Measurements from ENCODE around the gene NAALADL1. TPM values are rescaled to one million over a fixed set of nuclear protein-coding genes. Genes with fewer than 3 reads are reported as not detected.

NAALADL1 gene
- total RNA-seq, 6 experiments from 2014 or later: 0.83 to 3.5 (median 1.4) TPM

DNA sequence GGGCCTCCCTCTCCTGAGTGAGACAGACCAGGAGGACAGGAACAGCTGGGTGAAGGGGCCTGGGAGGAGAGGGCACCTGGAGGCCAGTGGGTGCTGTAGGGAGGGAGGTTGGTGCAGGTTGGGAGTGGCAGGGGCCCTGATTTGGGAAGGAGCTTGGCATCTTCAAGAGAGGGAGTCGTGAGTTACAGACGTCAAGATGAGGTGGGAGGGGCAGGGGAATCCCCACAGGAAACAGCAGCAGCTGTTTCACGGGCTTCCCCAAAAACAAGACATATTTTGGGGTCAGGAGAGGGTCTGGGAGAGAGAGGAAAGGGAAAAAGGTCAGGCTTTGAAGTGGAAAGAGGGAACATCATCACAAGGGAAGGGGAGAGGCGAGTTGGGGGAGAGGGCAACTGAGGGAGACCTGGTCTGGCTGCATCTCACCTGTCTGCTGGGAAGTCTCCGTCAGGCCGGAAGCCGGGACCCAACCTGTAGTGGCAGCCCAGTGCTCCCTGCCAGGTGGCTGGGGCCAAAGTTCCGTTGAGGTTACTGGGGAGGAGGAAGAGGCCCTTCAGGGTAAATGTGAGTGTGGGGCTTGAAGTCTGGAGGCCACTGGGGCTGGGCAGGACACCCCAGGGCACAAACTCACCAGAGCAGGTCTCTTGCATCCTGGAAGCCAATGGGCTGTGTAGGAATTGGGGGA is 4.4 kb downstream of the NAALADL1 start:
- Histone ChIP-seq H3K27ac (no peak overlapping the region), H3K9me3 (no peaks in the 10 kb centered on the region), H3K4me3 (no peak overlapping the region), H3K4me1 (no peaks in the 10 kb centered on the region), H3K36me3 (no peaks in the 10 kb centered on the region), H3K27me3 (no peaks in the 10 kb centered on the region)
- ATAC-seq: no peak
- TF ChIP-seq, protein P1, sequence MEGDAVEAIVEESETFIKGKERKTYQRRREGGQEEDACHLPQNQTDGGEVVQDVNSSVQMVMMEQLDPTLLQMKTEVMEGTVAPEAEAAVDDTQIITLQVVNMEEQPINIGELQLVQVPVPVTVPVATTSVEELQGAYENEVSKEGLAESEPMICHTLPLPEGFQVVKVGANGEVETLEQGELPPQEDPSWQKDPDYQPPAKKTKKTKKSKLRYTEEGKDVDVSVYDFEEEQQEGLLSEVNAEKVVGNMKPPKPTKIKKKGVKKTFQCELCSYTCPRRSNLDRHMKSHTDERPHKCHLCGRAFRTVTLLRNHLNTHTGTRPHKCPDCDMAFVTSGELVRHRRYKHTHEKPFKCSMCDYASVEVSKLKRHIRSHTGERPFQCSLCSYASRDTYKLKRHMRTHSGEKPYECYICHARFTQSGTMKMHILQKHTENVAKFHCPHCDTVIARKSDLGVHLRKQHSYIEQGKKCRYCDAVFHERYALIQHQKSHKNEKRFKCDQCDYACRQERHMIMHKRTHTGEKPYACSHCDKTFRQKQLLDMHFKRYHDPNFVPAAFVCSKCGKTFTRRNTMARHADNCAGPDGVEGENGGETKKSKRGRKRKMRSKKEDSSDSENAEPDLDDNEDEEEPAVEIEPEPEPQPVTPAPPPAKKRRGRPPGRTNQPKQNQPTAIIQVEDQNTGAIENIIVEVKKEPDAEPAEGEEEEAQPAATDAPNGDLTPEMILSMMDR (IDR thresholded peaks at IDR 0.05): no peak
- no peak for TF ChIP-seq POLR2A (IDR thresholded peaks at IDR 0.05)
- 49% methylated on average over 8 of the region's 8 CpGs for WGBS (ENCODE audit: insufficient coverage, low coverage, low lambda C conversion rate, missing lambda C conversion rate)
- DNase-seq: no peak
- intact Hi-C loops (cut with DNase I): no loop called here

DNA sequence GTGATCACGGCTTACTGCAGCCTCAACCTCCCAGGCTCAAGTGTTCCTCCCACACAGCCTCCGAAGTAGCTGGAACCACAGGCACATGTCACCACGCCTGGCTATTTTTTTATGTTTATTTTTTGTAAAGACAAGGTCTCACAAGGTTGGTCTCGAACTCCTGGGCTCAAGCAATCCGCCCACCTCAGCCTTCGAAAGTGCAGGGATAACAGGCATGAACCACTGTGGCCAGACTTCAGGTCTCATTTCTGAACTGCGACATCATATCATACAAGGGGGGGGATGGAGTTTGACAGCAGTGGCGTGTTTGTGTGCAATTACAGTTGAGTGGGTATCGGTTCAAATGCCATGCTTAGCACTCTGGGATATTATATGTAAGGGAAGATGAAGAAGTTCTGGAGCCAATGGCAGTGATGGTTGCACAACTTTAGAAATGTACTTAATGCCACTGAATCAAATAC is 6.9 kb downstream of the NAALADL1 start:
- no peaks in the 10 kb centered on the region for H3K27me3 ChIP-seq
- WGBS (ENCODE audit: insufficient coverage, low coverage, low lambda C conversion rate, missing lambda C conversion rate): 77% methylated on average over 8 of the region's 9 CpGs
- no peaks in the 10 kb centered on the region for H3K4me1 ChIP-seq
- H3K27ac ChIP-seq: no peak overlapping the region
- no peak for DNase-seq
- intact Hi-C loops (cut with DNase I): no loop called here
- H3K9me3 ChIP-seq: no peaks in the 10 kb centered on the region
- TF ChIP-seq, protein P1 (IDR thresholded peaks at IDR 0.05): no peak
- no peak for TF ChIP-seq POLR2A (IDR thresholded peaks at IDR 0.05)
- ATAC-seq: no peak
- H3K4me3 ChIP-seq: no peak overlapping the region
- H3K36me3 ChIP-seq: no peaks in the 10 kb centered on the region

DNA sequence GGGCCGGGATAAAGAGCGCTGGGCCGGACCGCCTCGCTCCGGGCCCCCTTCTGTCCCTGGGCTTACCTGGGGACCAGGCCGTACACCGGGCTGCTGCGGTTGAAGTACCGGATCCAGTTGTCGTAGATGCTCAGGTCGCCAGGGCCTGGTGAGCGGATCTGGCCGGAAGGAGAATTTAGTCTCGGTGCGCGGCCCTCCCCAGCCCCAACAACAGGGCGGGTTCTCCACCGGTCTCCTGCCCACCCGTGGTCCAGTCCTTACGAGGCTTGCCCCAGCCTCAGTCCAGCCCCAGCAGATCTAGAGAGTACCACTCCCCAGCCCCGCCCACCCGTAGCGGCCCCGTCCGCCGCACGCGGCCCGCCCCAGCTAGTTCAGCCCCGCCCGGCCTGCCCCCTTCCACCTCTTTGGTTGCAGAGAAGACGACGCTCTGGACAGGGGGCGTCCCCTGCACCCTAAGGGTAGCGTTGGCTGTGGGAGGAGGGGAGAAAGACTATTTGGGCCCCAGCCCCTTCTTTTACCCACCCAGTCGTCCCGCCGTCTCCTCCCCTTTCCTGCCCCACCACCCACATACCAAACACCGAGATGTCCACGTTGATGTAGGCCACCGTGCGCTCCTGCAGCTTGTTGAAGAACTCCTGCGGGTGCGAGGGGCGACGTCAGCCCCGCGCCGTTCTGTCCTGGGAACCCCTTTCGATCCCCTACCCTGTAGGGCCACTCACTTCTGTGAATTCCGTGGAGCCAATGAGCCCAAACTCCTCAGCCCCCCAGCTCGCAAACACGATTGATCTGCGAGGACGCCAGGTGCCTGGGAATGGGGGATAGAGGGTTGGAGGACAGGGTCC is 10.6 kb downstream of the NAALADL1 start:
- Histone ChIP-seq H3K4me3 (peak overlapping the region; percentile 25 to 39 (median 36)), H3K36me3 (no peaks in the 10 kb centered on the region), H3K27ac (no peak overlapping the region), H3K9me3 (no peaks in the 10 kb centered on the region), H3K4me1 (no peaks in the 10 kb centered on the region), H3K27me3 (no peaks in the 10 kb centered on the region)
- TF ChIP-seq POLR2A (IDR thresholded peaks at IDR 0.05): no peak
- TF ChIP-seq, protein P1 (IDR thresholded peaks at IDR 0.05): no peak
- ATAC-seq: peak; percentile 26 to 36 (median 28)
- intact Hi-C loops (cut with DNase I): no loop called here
- no peak for DNase-seq
- WGBS (ENCODE audit: insufficient coverage, low coverage, low lambda C conversion rate, missing lambda C conversion rate): 40% methylated on average over 21 of the region's 56 CpGs

DNA sequence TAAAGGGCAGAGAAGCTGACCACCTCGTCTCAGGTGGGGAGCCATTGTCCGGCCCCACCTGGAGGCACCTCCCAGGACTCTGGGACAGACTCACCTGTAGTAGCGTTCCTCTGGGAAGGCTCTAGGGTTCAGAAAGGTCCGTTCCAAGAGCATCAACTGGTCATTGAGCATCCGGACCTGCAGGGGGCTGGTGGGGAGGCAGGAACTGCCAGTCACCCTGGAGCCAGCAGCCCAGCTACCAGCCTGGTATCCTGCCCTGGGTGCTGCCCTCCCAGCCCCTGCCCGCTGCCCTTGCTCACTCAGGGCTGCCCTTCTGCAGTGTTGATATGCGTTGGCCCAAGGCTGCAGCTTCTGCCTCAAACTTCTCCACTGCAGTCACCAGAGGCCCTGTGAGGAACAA is 12.6 kb downstream of the NAALADL1 start:
- H3K36me3 ChIP-seq: no peaks in the 10 kb centered on the region
- intact Hi-C loops (cut with DNase I): no loop called here
- peaks cover 0 to 6% (median 3%) of the 10 kb centered on the region in 4 donors for H3K4me1 ChIP-seq
- H3K4me3 ChIP-seq: no peak overlapping the region
- no peak for ATAC-seq
- H3K27me3 ChIP-seq: no peaks in the 10 kb centered on the region
- no peaks in the 10 kb centered on the region for H3K9me3 ChIP-seq
- WGBS (ENCODE audit: insufficient coverage, low coverage, low lambda C conversion rate, missing lambda C conversion rate): 93% methylated on average over 3 of the region's 7 CpGs
- TF ChIP-seq, protein P1 (IDR thresholded peaks at IDR 0.05): no peak
- TF ChIP-seq POLR2A (IDR thresholded peaks at IDR 0.05): no peak
- H3K27ac ChIP-seq: no peak overlapping the region
- no peak for DNase-seq
